ACC112 (cell line): ENCODE data around the gene SARS1.

Experiments used
- H2AFZ ChIP-seq: fragments of 200-600 bp; sonication (generic); one replicate; pipeline ENCODE4 v1.6.0; 2017; ENCODE audit warnings: antibody characterized with exemption, low read length; ENCODE audit not compliant: unreplicated experiment
- H3K27ac ChIP-seq: fragments of 200-600 bp; sonication (generic); 2 replicates; pipeline ENCODE4 v1.5.1; 2014; ENCODE audit warnings: low read depth, mild to moderate bottlenecking, antibody characterized with exemption, low read length, moderate library complexity
- H3K27me3 ChIP-seq: fragments of 200-600 bp; sonication (generic); 2 replicates; pipeline ENCODE4 v1.6.1; 2014; ENCODE audit warnings: mild to moderate bottlenecking, antibody characterized with exemption, low read length, moderate library complexity, mixed read lengths; ENCODE audit not compliant: insufficient read depth
- H3K36me3 ChIP-seq: fragments of 200-600 bp; sonication (generic); 2 replicates; pipeline ENCODE4 v1.6.1; 2016; ENCODE audit warnings: mild to moderate bottlenecking, antibody characterized with exemption, low read length, moderate library complexity, mixed read lengths; ENCODE audit not compliant: insufficient read depth
- H3K4me1 ChIP-seq: fragments of 200-600 bp; sonication (generic); one replicate; pipeline ENCODE4 v1.6.1; 2016; ENCODE audit warnings: low read length, mixed read lengths; ENCODE audit not compliant: insufficient read depth, unreplicated experiment, control insufficient read depth
- H3K4me3 ChIP-seq: fragments of 200-600 bp; sonication (generic); 2 replicates; pipeline ENCODE4 v1.5.1; 2014; ENCODE audit warnings: mild to moderate bottlenecking, low read depth, low read length
- H3K79me2 ChIP-seq: fragments of 200-600 bp; sonication (generic); one replicate; pipeline ENCODE4 v1.6.0; 2016; ENCODE audit warnings: low read length; ENCODE audit not compliant: control insufficient read depth, unreplicated experiment, insufficient read depth

SARS1 gene

GRCh38 chr1:109241841-109242345 lies 28.2 kb downstream of the SARS1 start:
- Histone ChIP-seq H3K79me2 (no peaks in the 10 kb centered on the region), H3K27me3 (no peaks in the 10 kb centered on the region), H2AFZ (no peak overlapping the region), H3K27ac (no peak overlapping the region), H3K36me3 (peaks cover 18% of the 10 kb centered on the region; the same call in 1 of the 2 replicates), H3K4me3 (no peak overlapping the region), H3K4me1 (peaks cover 14% of the 10 kb centered on the region)

GRCh38 chr1:109242387-109242786 lies 28.7 kb downstream of the SARS1 start:
- Histone ChIP-seq H3K36me3 (peaks cover 15% of the 10 kb centered on the region; the same call in 1 of the 2 replicates), H2AFZ (no peak overlapping the region), H3K79me2 (no peaks in the 10 kb centered on the region), H3K27ac (no peak overlapping the region), H3K27me3 (no peaks in the 10 kb centered on the region), H3K4me1 (peaks cover 14% of the 10 kb centered on the region), H3K4me3 (no peak overlapping the region)

GRCh38 chr1:109243221-109243620 lies 29.5 kb downstream of the SARS1 start:
- no peak overlapping the region for H2AFZ ChIP-seq
- no peak overlapping the region for H3K27ac ChIP-seq
- no peaks in the 10 kb centered on the region for H3K27me3 ChIP-seq
- peaks cover 6% of the 10 kb centered on the region; the same call in 1 of the 2 replicates for H3K36me3 ChIP-seq
- H3K4me3 ChIP-seq = no peak overlapping the region
- H3K79me2 ChIP-seq = no peaks in the 10 kb centered on the region
- H3K4me1 ChIP-seq = peaks cover 14% of the 10 kb centered on the region

GRCh38 chr1:109243860-109244552 lies 30.3 kb downstream of the SARS1 start:
- Histone ChIP-seq H3K36me3 (peaks cover 2% of the 10 kb centered on the region; the same call in 1 of the 2 replicates), H3K4me1 (peaks cover 16% of the 10 kb centered on the region), H3K79me2 (no peaks in the 10 kb centered on the region), H3K27ac (no peak overlapping the region), H3K4me3 (no peak overlapping the region), H2AFZ (no peak overlapping the region), H3K27me3 (no peaks in the 10 kb centered on the region)

- H3K79me2 ChIP-seq = no peaks in the 10 kb centered on the region
- H3K27me3 ChIP-seq = peaks cover 6% of the 10 kb centered on the region
- no peak overlapping the region for H2AFZ ChIP-seq
- H3K4me3 ChIP-seq = no peak overlapping the region
- H3K36me3 ChIP-seq = no peaks in the 10 kb centered on the region
- H3K4me1 ChIP-seq = peaks cover 4% of the 10 kb centered on the region
- no peak overlapping the region for H3K27ac ChIP-seq
Observed at GRCh38 chr1:109246141-109246551, 32.4 kb downstream of the SARS1 start.

- Histone ChIP-seq H3K4me3 (no peak overlapping the region), H3K4me1 (peaks cover 4% of the 10 kb centered on the region)
Observed at GRCh38 chr1:109247401-109248365, 34.0 kb downstream of the SARS1 start.

GRCh38 chr1:109248444-109248796 lies 34.7 kb downstream of the SARS1 start:
- H3K4me1 ChIP-seq = peaks cover 4% of the 10 kb centered on the region
- no peak overlapping the region for H3K4me3 ChIP-seq
- peaks cover 6% of the 10 kb centered on the region for H3K27me3 ChIP-seq
- no peak overlapping the region for H2AFZ ChIP-seq
- no peak overlapping the region for H3K27ac ChIP-seq
- H3K36me3 ChIP-seq = no peaks in the 10 kb centered on the region
- H3K79me2 ChIP-seq = no peaks in the 10 kb centered on the region

More at GRCh38 chr1:109247401-109248365, 34.0 kb downstream of the SARS1 start:
- H3K27ac ChIP-seq = no peak overlapping the region
- H3K36me3 ChIP-seq = no peaks in the 10 kb centered on the region
- peaks cover 6% of the 10 kb centered on the region for H3K27me3 ChIP-seq
- H3K79me2 ChIP-seq = no peaks in the 10 kb centered on the region
- H2AFZ ChIP-seq = no peak overlapping the region

GRCh38 chr1:109248797-109249629 lies 35.3 kb downstream of the SARS1 start, which contains the start of gene CELSR2:
CELSR2 (plus strand) TSS chr1:109249539; CDS start chr1:109250080, 541 bp downstream.
- Histone ChIP-seq H2AFZ (peak within 1 kb of the TSS; percentile 68), H3K4me1 (peaks cover 4% of the 10 kb centered on the region), H3K79me2 (no peaks in the 10 kb centered on the region), H3K27me3 (peaks cover 6% of the 10 kb centered on the region), H3K27ac (no peak within 1 kb of the TSS), H3K4me3 (peak within 1 kb of the TSS; percentile 73), H3K36me3 (no peaks in the 10 kb centered on the region)

- H3K4me3 ChIP-seq = peak overlapping the region; percentile 73
- H3K27me3 ChIP-seq = peaks cover 6% of the 10 kb centered on the region
- no peaks in the 10 kb centered on the region for H3K36me3 ChIP-seq
- peak overlapping the region; percentile 68 for H2AFZ ChIP-seq
- no peaks in the 10 kb centered on the region for H3K79me2 ChIP-seq
- no peak overlapping the region for H3K27ac ChIP-seq
- peaks cover 4% of the 10 kb centered on the region for H3K4me1 ChIP-seq
Observed at GRCh38 chr1:109249654-109250401, 36.1 kb downstream of the SARS1 start.
